IPS-18c (cell line): Measurements from ENCODE around the gene PLPP3.

Experiments used
- H3K4me3 ChIP-seq: 2 replicates; pipeline ENCODE4 v1.7.0; 2013; ENCODE audit warnings: low read depth, mild to moderate bottlenecking, low read length, moderate library complexity; ENCODE audit not compliant: insufficient read depth
- H3K9me3 ChIP-seq: one replicate; pipeline ENCODE4 v1.6.1; 2013; ENCODE audit warnings: mild to moderate bottlenecking, low read length, moderate library complexity; ENCODE audit not compliant: control insufficient read depth, insufficient read depth

PLPP3 gene

DNA sequence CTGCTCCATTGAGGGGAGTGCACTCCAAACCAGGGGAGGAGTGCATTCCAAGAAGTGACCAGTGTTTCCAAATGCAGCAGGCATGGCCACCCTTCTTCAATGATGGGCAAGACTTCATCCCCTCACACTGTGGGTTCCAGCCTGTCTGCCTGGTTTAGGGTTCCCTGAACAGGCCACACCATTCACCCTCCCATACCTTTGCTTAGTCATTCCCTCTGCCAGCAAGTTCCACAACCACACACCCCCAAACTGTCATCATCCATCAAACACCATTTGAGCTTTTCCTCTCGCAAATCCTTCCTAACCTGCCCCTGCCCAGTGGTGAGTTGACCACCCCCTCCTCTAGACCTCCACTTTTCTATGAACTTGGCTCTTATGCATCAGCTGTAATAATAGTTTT is 116.0 kb downstream of the PLPP3 start:
- Histone ChIP-seq H3K9me3 (peaks cover 2% of the 10 kb centered on the region), H3K4me3 (no peak overlapping the region)

DNA sequence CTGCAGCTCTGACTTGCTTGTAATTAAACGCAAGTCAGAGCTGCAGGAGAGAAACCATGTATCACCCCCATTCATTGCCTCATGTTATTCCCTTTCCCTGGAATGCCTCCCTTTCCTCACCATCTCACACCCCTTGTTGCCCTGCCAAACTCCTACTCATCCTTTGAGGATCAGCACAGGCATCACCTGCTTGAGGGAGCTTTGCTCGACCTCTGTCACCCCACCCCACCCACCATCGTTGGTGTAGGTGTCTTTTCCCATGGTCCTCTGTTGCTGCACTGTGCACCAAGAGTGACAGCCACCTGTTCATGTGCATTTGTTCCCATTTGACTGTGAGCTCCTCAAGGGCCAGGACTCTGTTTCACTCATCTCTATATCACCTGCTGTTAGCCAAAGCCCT is 117.2 kb downstream of the PLPP3 start:
- Histone ChIP-seq H3K4me3 (no peak overlapping the region), H3K9me3 (peaks cover 2% of the 10 kb centered on the region)

DNA sequence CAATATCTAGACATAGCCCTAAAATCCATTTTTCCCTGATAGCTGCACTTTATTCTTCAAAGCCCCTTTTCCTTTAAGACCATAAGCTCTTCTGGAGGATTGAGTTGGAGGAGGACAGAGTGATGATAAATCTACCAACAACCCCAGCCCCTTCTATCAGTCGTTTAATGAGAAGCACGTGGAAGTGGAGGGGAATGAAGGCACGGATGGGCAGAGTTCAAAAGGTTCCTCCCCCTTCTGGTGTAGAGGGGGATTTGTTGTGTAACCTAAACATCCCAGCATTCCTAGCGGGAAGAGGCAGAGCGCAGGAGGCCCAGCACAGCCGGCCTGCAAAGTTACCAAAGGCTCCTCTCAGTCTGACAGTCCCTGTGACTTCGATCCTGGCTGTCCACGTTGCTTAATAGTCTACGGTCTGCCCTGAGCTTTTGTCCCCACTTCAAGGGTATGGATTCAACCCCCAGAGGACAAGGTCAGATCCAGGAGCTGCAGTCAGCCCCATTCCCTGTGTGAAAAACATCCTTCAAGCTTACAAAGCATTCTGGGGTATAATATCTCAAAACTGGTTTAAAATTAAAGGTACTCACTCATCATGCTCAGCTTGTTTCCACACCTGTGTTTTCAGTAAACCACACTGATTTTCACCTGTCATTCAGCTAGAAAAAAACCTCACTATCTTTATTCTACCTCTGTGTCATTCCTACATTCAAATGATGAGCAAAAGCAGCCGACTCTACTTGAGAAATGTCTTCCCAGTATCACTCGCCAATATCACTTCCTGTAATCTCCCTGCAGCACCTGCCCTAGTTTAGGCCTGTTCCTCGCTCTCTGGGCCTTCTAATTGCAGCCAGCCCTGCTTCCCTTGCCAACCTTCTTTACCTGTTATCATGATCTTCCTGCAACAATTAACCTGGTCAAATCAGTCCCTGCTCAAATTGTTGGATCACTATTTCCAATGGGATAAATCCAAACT is 117.9 kb downstream of the PLPP3 start:
- H3K4me3 ChIP-seq = no peak overlapping the region
- peaks cover 2% of the 10 kb centered on the region for H3K9me3 ChIP-seq

DNA sequence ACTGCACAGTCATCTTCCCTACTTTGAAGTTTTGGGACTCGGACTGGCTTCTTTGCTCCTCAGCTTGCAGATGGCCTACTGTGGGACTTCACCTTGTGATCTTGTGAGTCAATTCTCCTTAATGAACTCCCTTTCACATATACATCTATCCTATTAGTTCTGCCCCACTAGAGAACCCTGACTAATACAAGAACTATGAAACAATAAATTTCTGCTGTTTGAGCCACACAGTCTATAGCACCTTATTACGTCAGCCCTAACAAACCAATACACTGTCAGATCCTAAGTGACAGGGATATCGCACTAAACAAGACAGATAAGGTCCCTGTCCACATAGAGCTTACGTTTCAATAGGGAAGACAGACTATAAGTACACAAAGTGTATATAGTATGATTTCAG is 120.1 kb downstream of the PLPP3 start:
- H3K9me3 ChIP-seq = peaks cover 2% of the 10 kb centered on the region
- no peak overlapping the region for H3K4me3 ChIP-seq

DNA sequence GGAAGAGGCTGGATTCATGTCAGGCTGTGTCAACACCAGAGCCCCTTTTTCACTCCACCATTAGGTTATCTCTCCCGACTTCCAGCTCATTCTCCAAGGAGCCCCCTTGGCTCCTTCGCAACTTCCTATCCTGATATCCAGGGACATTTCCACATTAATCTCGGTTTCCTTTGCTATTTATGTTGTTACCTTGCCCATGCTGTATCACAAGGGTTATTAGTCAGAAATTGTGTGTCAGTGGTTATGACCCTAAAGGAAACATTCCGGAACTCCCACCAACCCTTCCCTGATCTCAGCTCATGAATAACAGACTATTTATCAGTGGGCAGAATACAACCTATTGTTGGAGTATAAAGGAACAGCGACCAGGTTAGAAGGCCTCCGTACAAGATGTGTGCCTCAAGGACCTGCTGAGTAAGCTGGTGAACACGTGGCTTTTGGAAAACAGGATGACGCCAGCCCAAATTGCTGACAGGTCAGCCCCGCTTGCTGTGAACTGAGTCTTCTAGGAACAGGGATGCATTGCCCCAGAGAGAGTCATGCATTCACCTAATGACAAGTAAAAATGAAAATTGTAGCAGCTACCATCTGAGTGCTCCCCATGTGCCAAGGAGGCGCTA is 121.5 kb downstream of the PLPP3 start:
- H3K9me3 ChIP-seq = peaks cover 2% of the 10 kb centered on the region
- no peak overlapping the region for H3K4me3 ChIP-seq

DNA sequence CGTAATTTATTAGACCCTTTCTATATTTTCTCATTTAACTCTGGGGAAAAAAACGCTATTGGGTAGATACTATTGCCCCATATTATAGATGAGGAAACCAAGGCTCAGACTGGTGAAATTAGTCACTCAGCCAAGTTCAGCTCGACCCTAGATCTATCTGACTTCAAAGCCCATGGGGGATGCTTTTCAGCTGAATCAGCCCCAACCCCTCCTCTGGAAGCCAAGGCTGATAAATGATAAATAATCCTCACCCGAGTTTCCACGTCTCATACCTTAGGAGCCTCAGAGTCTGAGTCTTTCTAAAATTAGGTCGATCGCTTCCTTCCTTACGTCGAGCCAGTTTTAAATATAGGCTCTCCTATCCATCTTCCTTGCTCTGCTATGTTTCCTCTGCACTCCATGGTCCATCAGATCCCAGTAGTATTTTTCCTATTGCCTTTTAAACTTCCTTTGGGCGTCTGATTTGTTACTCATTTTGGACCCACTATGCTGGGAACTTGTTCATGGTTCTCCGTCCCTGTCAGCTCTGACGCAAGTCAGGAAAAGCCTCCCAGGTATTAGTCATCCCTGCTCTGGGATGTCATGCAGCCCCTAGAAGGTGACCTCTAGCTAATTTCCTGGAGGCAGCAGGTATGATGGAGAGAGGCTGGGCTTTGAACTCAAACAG is 122.8 kb downstream of the PLPP3 start:
- Histone ChIP-seq H3K4me3 (no peak overlapping the region), H3K9me3 (peaks cover 2% of the 10 kb centered on the region)

DNA sequence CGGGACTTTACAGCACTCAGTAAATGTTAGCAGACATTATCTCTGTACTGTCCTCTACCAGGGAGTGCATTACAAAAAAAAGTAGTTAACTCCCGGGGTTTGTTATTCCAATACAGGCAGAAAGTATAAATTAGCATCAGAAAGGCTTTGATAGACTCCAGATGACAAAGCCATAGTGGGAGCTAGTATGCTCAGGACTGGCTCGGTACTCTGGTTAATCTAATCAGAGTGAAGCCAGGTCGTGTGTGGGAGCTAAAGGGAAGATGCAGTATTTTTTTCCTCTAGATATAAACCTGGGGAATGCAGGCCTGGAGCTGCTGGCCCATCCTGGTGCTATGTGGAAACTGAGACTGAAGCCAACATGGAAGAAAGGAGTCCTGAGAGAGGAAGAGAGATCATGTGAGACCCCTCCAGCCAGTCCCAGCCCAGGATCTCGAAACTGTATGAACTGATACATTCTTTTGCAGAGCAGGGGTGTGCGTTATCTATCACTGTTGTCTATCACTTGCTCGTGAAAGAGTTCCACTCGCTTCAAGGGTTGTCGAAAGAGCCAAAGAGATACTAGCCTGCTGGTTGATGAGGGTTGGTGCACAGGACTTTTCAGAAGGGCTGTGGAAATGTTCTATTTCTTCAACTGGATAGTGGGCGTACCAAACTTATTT is 125.8 kb downstream of the PLPP3 start:
- H3K4me3 ChIP-seq = no peak overlapping the region
- H3K9me3 ChIP-seq = no peaks in the 10 kb centered on the region

DNA sequence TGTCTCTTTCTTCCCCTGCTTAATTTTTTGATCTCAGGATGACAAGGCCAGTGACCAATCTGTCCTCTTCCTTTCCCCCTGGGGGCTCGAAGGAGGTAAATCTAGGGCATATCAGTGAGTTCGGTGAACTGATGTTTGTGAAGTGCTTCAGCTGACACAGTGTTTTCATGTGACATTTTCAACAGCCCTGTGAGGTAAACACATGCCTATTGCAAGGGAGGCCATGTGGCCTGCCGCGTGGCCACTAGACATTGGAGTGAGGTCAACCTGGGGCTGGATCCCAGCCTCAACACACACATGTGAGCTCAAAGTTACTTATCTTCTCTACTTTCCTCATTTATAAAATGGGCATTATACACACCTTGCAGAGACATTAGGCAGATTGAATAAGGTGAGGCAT is 126.3 kb downstream of the PLPP3 start:
- Histone ChIP-seq H3K9me3 (no peaks in the 10 kb centered on the region), H3K4me3 (no peak overlapping the region)

DNA sequence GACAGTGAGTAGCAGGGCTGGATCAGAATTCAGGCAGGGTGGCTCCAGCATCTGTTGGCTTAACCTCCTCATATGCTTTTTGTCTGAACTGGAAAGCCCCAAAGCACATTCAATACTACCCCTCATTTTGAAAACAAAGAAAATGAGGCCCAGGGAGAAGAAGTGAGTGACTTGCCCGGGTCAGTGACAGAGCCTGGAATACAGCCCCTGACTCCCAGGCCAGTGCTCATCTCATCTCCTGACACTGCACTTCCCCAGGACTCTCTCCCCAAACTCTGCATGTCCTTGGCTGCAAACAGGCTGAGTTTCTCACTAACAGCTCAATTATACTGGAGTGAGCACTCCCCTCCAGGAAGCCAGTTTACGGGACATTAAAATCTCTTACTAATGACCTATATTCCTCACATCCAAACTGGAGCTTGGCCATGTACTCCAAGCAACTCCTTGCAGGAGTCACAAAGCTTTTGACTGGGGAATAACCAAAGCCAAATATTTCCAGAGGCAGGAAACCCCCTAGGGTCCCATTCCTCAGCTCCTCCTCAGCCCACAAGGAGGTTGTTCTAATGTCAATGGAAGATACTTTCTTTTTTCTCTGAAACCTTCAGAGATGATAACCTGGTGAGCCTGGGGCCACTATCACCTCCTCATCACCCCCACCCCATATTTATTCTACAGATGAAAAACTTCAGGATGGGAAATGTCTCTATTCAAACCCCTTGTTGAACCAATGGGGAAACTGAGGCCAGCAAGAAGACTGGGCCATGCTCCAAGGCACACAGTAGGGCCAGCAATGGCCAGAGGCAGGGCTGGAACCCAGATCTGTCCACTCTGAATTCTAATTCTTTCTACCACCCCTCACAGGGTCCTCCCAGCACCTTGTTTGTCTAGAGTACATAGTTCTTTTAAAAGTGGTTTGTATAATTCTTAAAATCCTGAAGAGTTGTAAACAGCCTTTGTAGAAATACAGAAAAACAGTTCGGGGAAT is 127.0 kb downstream of the PLPP3 start:
- Histone ChIP-seq H3K9me3 (no peaks in the 10 kb centered on the region), H3K4me3 (no peak overlapping the region)

DNA sequence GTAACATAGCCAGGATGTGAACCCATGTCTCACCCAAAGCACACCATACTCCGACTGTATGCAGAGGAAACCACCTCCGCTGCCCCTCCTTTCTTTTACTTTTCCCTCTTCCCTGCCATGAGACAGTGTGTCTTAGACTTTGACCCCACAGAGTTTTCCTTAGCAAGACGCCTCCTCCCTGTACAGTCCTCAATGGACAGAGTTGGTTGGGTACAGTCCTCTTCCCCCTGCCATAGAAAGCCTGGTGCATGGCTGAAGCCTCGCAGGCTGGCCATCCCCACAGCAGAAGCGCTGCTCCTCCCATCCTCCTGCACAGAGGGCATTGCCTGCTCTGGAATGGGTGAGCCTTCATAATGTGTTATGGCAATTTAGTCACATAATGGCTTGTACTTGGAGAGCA is 127.9 kb downstream of the PLPP3 start:
- H3K4me3 ChIP-seq = no peak overlapping the region
- H3K9me3 ChIP-seq = no peaks in the 10 kb centered on the region

DNA sequence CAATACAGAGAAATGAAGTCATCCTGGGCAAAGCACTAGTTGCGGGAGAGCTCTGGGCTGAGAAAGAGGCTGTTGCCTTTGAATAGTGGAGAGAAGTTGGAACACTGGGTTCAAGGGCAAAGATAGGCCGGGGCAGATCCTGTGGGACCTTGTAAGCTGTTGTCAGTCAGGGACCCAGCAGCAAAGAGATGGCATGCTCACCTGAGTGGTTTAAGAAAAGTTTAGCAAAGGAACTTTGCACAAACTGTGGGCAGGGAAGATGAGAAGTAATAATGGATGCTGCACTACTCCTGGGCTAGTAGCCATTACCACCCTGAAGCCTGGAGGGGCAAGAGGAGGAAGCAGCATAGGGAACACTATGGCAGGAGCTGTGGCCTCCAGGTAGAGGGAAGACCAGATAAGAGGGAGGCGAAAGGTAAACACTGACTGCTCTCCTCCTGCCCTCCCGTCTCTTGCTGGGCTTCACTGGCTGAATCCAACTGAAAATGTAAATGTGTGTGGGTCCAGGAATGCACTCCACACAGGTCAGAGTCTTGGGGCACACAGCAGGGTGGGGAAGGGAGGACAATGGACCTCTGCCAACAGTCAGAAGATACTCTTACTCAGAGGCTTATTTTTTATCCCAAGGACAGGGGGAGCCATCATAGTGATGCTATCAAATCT is 129.2 kb downstream of the PLPP3 start:
- Histone ChIP-seq H3K4me3 (no peak overlapping the region), H3K9me3 (no peaks in the 10 kb centered on the region)

DNA sequence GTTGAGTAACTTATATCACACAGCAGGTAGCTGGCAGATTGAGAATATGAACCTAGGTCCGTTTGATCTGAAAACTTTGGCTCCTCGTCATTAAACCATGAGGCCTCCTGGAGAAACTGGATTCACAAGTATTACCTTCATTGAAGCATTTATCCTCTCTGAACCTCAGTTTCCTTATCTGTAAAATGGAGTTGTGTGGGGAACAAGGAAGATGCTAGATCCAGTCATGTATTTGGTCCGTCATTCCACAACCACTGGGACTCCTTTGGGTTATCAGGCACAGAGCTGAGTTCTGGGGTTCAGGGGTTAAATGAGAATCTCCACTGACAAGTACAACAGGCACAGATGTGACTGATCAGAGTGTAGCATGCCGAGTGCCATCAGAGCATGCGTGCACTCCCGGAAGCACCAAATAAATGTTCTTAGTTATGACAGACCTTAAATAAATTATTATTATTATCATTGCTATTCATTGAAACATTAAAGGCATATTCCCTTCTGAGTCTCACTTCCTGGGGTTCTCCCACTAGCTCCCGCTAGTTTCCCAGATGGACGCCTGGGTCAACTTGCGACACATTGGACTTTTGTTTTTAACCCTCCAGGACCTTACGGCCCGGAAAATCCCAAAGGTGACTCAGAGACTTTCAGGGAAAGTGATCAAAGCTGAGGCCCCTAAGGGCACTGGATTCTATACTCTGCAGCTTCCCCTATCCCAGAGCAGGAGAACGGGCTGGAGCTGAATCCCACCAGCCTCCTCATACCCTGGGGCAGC is 130.6 kb downstream of the PLPP3 start:
- H3K4me3 ChIP-seq = no peak overlapping the region
- H3K9me3 ChIP-seq = no peaks in the 10 kb centered on the region

DNA sequence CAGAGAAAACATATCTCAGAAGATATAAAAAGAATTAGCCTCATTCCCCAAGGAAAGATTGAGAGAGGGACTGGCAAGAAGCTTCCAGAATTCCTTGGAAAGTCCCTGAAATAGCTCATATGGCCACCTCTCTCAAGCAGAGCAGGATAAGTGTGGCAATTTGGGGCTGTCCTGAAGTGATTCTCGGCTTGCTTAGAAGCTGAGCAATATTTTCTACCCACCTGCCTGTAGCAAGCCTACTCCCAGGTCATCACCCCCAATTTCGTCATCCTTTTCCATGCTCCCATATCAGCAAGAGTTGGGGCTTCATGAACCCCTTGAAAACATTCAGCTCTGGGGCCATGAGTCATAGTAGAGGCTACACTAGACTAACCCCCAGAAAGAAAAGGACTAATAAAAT is 131.5 kb downstream of the PLPP3 start:
- no peaks in the 10 kb centered on the region for H3K9me3 ChIP-seq
- H3K4me3 ChIP-seq = no peak overlapping the region

DNA sequence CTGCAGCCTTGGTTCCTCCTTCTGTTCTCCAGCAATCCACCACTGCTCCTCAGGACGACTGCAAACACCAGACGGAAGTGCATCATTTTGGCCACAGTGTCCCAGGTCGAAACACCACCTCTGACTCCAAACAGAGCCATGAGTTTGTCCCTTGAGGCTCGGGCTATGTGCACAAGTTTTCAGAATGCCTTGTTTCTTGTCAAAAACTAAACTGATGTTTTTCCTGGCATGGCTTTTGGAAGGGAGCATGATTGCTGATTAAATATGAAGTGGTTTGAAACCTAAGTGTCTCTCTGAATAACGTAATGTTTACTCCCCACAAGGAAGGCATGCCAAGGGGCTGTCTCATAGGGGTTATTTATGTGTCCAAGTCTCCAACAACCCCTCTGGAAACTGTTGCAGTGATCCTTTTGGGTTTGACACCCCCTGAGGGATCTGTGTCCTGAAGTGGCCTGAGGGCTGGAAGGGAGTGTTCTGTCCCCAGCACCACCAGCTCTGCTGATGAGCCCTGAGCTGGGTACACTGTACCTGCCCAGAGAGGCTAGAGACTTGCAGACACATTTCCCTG is 132.7 kb downstream of the PLPP3 start:
- no peak overlapping the region for H3K4me3 ChIP-seq
- H3K9me3 ChIP-seq = no peaks in the 10 kb centered on the region

DNA sequence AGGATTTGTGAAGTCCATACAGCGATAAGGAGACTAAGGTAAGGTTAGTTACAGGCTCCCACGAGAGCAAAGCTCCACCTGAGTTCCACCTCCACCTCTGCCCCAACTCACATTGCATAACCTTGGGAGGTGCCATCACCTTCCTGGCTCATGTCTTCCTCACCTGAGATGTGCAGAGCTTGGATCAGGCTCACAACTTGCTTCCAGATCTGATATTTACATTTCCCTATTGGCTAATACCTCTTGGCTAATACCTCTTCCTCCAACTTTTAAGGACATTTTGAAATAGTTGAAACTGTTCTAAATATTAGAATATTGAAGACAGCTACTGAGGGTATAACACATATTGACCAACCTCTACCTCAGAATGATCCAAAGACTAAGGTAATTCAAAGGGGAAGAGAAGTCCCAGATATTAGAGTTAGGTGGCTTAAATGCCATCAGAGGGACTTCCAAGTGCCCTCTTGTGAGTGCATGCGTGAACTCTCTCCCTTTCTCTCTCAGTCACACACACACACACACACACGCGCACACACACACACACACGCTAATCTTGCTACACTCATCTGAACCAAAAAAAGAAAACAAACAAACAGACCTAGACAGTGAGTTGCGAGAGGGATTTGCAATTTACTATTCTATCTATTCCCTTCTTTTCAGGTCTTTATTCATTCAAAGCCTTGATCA is 134.3 kb downstream of the PLPP3 start:
- no peaks in the 10 kb centered on the region for H3K9me3 ChIP-seq

More for the DNA sequence above, 134.3 kb downstream of the PLPP3 start:
- H3K4me3 ChIP-seq = no peak overlapping the region
